Stimulated activated CD8-positive, alpha-beta memory T cell treated with anti-CD3 and anti-CD28 coated beads, Interleukin-4, amount 100 ng/mL, for 24 hours (primary cell): Measurements from ENCODE around the gene OR2D3.
A peak's percentile ranks its signal among the peaks of the same experiment; 100 is the strongest.
"Not testable (repeated sequence)": the region's sequence is repeated elsewhere in the genome, so short reads cannot be mapped to it uniquely, and the experiment has no call there.

ENCODE experiments used
- DNase-seq: peaks from one replicate; pipeline ENCODE4 v3.0.0-alpha.2; 2020; ENCODE audit warnings: low read depth

Gene OR2D3, protein sequence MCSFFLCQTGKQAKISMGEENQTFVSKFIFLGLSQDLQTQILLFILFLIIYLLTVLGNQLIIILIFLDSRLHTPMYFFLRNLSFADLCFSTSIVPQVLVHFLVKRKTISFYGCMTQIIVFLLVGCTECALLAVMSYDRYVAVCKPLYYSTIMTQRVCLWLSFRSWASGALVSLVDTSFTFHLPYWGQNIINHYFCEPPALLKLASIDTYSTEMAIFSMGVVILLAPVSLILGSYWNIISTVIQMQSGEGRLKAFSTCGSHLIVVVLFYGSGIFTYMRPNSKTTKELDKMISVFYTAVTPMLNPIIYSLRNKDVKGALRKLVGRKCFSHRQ

GRCh38 chr11:6920702-6921101, at the start of gene OR2D3:
Gene OR2D3 (plus strand): TSS chr11:6921002. CDS start chr11:6921002, 0 bp downstream.
- DNase-seq = no peak

GRCh38 chr11:6871278-6871677, 49.5 kb upstream of the OR2D3 start:
- no peak for DNase-seq

GRCh38 chr11:6875761-6876160, 45.0 kb upstream of the OR2D3 start:
- no peak for DNase-seq

GRCh38 chr11:6876325-6876724, 44.5 kb upstream of the OR2D3 start, which contains the start of gene OR10A4:
Gene OR10A4 (plus strand): TSS chr11:6876625. CDS start chr11:6876648, 23 bp downstream.
- DNase-seq = no peak

DNA sequence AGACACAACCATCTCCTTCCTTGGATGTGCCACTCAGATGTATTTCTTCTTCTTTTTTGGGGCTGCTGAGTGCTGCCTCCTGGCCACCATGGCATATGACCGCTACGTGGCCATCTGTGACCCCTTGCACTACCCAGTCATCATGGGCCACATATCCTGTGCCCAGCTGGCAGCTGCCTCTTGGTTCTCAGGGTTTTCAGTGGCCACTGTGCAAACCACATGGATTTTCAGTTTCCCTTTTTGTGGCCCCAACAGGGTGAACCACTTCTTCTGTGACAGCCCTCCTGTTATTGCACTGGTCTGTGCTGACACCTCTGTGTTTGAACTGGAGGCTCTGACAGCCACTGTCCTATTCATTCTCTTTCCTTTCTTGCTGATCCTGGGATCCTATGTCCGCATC, 43.9 kb upstream of the OR2D3 start:
- no peak for DNase-seq

- DNase-seq = no peak
Measured at GRCh38 chr11:6882751-6883150, 38.1 kb upstream of the OR2D3 start.

DNA sequence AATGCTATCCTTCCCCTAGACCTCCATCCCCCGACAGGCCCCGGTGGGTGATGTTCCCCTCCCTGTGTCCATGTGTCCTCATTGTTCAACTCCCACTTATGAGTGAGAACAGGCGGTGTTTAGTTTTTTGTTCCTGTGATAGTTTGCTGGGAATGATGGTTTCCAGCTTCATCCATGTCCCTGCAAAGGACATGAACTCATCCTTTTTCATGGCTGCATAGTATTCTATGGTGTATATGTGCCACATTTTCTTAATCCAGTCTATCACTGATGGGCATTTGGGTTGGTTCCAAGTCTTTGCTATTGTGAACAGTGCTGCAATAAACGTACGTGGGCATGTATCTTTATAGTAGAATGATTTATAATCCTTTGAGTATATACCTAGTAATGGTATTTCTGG, 33.1 kb upstream of the OR2D3 start:
- DNase-seq = not testable (repeated sequence)

- no peak for DNase-seq
Measured at GRCh38 chr11:6888830-6889229, 32.0 kb upstream of the OR2D3 start.

DNA sequence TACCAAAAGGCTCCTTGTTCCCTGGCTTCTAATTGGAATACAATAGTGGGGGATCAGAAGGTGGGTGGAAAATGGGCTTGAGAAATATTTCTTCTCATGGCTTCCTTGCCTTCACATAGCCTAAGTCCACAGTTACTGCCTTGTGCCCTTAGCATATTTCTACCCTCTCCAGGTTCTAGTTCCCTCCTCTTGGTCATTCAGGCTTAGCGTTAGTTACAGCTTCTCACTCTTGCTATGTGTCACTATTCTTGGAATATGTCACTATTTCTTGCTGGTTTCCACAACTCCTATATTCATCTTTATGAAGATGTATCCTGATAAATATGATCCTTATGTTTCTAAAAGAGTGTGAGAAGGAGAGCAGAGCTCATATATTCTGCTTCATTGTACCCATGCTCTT, 31.0 kb upstream of the OR2D3 start:
- no peak for DNase-seq

- no peak for DNase-seq
Measured at GRCh38 chr11:6892400-6892799, 28.4 kb upstream of the OR2D3 start, which contains the start of gene OR2D2. Gene OR2D2 (minus strand): TSS chr11:6892500. CDS start chr11:6892500, 0 bp downstream.

- DNase-seq = no peak
Measured at GRCh38 chr11:6894097-6894496, 26.7 kb upstream of the OR2D3 start.

DNA sequence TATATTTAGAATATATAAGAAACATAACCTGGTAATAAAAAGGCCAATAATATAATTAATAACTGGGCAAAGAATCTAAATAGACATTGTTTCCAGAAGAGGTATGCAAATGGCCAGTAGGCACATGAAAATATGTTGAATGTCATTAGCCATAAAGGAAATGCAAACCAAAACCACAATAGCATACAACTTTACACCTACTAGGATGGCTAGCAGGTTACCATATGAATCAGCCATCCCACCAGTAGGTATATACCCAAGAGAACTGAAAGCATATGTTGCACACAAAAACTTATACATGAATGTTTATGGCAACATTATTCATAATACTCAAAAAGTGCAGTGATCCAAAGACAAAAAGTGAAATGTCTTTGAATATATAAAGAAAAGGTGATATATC, 25.8 kb upstream of the OR2D3 start:
- no peak for DNase-seq

- DNase-seq = no peak
Measured at GRCh38 chr11:6898911-6899310, 21.9 kb upstream of the OR2D3 start.

DNA sequence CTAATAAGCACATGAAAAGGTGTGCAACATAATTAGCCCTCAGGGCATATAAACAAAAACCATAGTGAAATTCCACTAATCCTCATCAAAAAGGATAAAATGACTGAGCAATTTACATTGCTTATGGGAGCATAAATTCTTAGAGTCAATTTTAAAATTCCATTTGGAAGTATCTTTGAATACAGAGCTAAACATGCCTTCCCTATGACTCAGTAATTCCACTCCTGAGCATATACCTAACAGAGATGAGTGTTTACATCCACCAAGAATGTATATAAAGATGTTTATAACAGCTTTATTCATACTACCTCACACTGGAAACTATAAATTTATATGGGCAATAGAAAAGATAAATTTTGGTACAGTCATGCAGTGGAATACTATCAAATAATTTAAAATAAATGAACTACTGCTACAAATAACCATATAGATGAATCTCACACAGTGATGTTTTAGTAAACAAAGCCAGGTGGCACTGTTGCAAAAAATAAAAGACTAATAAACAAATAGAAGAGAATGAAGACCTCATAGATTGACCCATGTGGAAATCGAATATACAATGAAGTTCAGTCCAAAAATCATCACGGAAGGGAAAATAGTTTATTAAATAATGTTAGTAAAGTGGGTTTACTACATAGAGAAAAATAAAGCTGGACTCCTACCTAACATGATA, 20.3 kb upstream of the OR2D3 start:
- no peak for DNase-seq

GRCh38 chr11:6904804-6905203, 16.0 kb upstream of the OR2D3 start:
- not testable (repeated sequence) for DNase-seq

GRCh38 chr11:6911378-6911777, 9.4 kb upstream of the OR2D3 start:
- no peak for DNase-seq

GRCh38 chr11:6911948-6912347, 8.9 kb upstream of the OR2D3 start:
- no peak for DNase-seq

GRCh38 chr11:6919698-6920097, 1.1 kb upstream of the OR2D3 start:
- DNase-seq = no peak

DNA sequence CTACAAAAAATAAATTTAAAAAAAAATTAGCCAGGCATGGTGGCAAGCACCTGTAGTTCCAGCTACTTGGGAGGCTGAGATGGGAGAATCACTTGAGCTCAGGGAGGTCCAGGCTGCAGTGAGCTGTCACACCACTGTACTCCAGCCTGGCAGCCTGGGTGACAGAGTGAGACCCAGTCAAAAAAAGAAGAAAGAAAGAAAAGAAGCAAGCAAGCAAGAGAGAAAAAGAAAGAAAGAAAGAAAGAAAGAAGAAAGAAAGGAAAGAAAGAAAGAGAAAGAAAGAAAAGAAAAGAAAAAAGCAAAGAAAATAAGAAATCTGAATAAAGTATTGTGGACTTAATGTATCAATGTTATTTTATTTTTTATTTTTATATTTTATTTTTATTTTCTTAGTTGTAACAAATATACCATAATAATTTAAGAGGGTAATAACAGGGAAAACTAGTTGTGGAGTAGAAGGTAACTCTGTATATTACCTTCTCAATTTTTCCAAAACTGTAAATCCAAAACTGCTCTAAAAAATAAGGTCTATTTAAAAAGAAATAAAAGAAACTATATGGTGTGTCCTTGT, 4.3 kb downstream of the OR2D3 start:
- no peak for DNase-seq

- no peak for DNase-seq
Measured at GRCh38 chr11:6925636-6926207, 4.9 kb downstream of the OR2D3 start.

DNA sequence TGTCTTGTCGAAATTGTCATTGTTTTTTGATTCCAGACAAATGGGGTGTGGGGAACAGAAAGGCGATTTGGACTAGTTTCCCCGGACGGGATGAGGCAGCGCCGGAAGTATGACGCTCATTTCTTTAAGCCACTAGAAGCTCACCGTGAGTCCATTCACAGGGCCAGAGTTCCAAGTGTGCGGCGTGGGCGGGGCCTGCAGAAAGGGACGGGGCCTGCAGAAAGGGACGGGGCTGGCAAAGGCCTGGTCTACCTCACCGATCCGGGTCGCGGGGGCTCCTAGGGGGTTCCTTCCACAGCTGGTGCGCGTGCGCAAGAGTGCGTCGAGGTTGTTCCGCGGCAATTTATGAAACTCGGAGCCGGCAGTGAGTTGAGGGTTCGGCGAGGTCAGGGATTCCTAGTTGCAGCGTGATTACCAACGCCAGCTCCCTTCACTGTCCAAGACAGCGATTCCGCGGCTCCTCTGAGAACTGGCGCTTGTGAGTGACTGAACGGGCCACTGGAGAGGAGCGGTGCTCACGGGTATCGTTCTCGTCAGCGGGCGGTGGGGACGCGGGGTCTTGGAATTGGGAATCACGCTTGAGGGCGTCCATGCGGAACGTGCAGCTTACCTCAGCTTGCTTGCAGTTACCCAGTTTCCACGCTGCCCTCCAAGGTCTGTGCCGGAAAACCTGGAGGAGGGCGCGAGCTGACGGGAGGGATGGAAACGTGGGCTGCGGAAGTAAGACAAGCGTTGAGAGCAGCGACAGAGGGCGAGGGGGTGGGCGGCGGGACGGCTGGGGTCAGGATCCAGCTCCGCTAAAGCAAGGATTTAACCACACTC, 5.6 kb downstream of the OR2D3 start, which contains the start of gene ZNF215:
Gene ZNF215 (plus strand): TSS at position 219 of the 822 bp plus-strand sequence. CDS start 5,847 bp downstream, outside the sequence.
- DNase-seq = peak; percentile 26
